ENCODE data around the gene ZFP69B.

GRCh38 chr1:40416709-40417108, 33.6 kb upstream of the ZFP69B start:
- no peak for TF ChIP-seq POLR2A (IDR thresholded peaks at IDR 0.05)
- TF ChIP-seq, protein P1, sequence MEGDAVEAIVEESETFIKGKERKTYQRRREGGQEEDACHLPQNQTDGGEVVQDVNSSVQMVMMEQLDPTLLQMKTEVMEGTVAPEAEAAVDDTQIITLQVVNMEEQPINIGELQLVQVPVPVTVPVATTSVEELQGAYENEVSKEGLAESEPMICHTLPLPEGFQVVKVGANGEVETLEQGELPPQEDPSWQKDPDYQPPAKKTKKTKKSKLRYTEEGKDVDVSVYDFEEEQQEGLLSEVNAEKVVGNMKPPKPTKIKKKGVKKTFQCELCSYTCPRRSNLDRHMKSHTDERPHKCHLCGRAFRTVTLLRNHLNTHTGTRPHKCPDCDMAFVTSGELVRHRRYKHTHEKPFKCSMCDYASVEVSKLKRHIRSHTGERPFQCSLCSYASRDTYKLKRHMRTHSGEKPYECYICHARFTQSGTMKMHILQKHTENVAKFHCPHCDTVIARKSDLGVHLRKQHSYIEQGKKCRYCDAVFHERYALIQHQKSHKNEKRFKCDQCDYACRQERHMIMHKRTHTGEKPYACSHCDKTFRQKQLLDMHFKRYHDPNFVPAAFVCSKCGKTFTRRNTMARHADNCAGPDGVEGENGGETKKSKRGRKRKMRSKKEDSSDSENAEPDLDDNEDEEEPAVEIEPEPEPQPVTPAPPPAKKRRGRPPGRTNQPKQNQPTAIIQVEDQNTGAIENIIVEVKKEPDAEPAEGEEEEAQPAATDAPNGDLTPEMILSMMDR (IDR thresholded peaks at IDR 0.05): no peak

All from heart left ventricle (tissue), 13 donors.